Esophagus (tissue), 2 donors: ENCODE results near the gene ZXDC. TPM values are rescaled to one million over a fixed set of nuclear protein-coding genes. Genes with fewer than 3 reads are reported as not detected.

ENCODE experiments used
- H3K27ac ChIP-seq, 2 donors: one replicate each; pipeline ENCODE4 v1.5.1; 2013; ENCODE audit warnings: low read depth in 2 of 2, mild to moderate bottlenecking in 2 of 2, inconsistent platforms in 1 of 2, low read length in 1 of 2, moderate library complexity in 1 of 2
- H3K27me3 ChIP-seq, 2 donors: one replicate each; pipeline ENCODE4 v1.6.1; 2013; ENCODE audit warnings: low read length in 2 of 2, control low read depth in 1 of 2, mild to moderate bottlenecking in 1 of 2; ENCODE audit not compliant: insufficient read depth in 2 of 2, control insufficient read depth in 1 of 2
- H3K36me3 ChIP-seq, 2 donors: one replicate each; pipeline ENCODE4 v1.6.1; 2013; ENCODE audit warnings: low read length in 1 of 2; ENCODE audit not compliant: control insufficient read depth in 2 of 2, insufficient read depth in 2 of 2
- H3K4me1 ChIP-seq, 2 donors: one replicate each; pipeline ENCODE4 v1.6.1; 2013; ENCODE audit warnings: low read length in 1 of 2; ENCODE audit not compliant: control insufficient read depth in 2 of 2, insufficient read depth in 2 of 2
- H3K4me3 ChIP-seq, 2 donors: one replicate each; pipeline ENCODE4 v1.5.1; 2013; ENCODE audit warnings: low read length in 2 of 2, mild to moderate bottlenecking in 2 of 2, low read depth in 1 of 2, moderate library complexity in 1 of 2
- H3K9me3 ChIP-seq, 2 donors: one replicate each; pipeline ENCODE4 v1.6.1; 2013; ENCODE audit warnings: mild to moderate bottlenecking in 2 of 2, low read depth in 1 of 2, low read length in 1 of 2, moderate library complexity in 1 of 2; ENCODE audit not compliant: control insufficient read depth in 2 of 2, insufficient read depth in 1 of 2
- WGBS, 2 donors: extraction: QIAGEN DNeasy Blood & Tissue Kit; methylation state at CpG; one replicate each; pipeline ENCODE4 v1.1.7; 2013; 5-methylcytosine and 5-hydroxymethylcytosine counted together
- polyA plus RNA-seq, 2 donors: library from polyadenylated mRNA; stranded (reverse); fragments of 200-250 nt; gene quantifications; one replicate each; pipeline ENCODE4 v1.2.3, GENCODE V29; 2013
- donor health status: healthy with polysubstance abuse.
- donor health status: Bipolar disorder and iron deficiency.

ZXDC gene
- polyA plus RNA-seq, 2 donors, result 9.2 to 13.3 TPM

GRCh38 chr3:126402666-126403302 is 72.9 kb downstream of the ZXDC start:
- H3K36me3 ChIP-seq, result no peaks in the 10 kb centered on the region
- H3K27ac ChIP-seq, result no peak overlapping the region
- H3K4me1 ChIP-seq, result peaks cover 0 to 4% of the 10 kb centered on the region in 2 donors
- peaks cover 0 to 2% of the 10 kb centered on the region in 2 donors for H3K9me3 ChIP-seq
- H3K27me3 ChIP-seq, result no peaks in the 10 kb centered on the region
- no peak overlapping the region for H3K4me3 ChIP-seq
- 82 to 86% methylated on average over 12 of the region's 12 CpGs for WGBS, 2 donors

GRCh38 chr3:126402178-126402577 is 73.5 kb downstream of the ZXDC start:
- peaks cover 0 to 2% of the 10 kb centered on the region in 2 donors for H3K9me3 ChIP-seq
- no peaks in the 10 kb centered on the region for H3K36me3 ChIP-seq
- no peaks in the 10 kb centered on the region for H3K27me3 ChIP-seq
- H3K4me1 ChIP-seq, result peaks cover 0 to 4% of the 10 kb centered on the region in 2 donors
- WGBS, 2 donors, result 73 to 79% methylated on average over 6 of the region's 6 CpGs
- no peak overlapping the region for H3K27ac ChIP-seq
- H3K4me3 ChIP-seq, result no peak overlapping the region

GRCh38 chr3:126401611-126402160 is 74.0 kb downstream of the ZXDC start:
- no peak overlapping the region for H3K27ac ChIP-seq
- no peaks in the 10 kb centered on the region for H3K36me3 ChIP-seq
- H3K27me3 ChIP-seq, result no peaks in the 10 kb centered on the region
- 69 to 73% methylated on average over 8 of the region's 8 CpGs for WGBS, 2 donors
- peaks cover 0 to 2% of the 10 kb centered on the region in 2 donors for H3K9me3 ChIP-seq
- peaks cover 0 to 4% of the 10 kb centered on the region in 2 donors for H3K4me1 ChIP-seq
- no peak overlapping the region for H3K4me3 ChIP-seq

- H3K36me3 ChIP-seq, result no peaks in the 10 kb centered on the region
- 92 to 95% methylated on average over 4 of the region's 4 CpGs for WGBS, 2 donors
These were observed 75.9 kb downstream of the ZXDC start for GRCh38 chr3:126399756-126400155.

GRCh38 chr3:126399351-126399735 is 76.3 kb downstream of the ZXDC start:
- 67 to 81% methylated on average over 1 of the region's 1 CpG for WGBS, 2 donors
- Histone ChIP-seq H3K36me3 (no peaks in the 10 kb centered on the region), H3K4me3 (no peak overlapping the region), H3K4me1 (peaks cover 4 to 10% of the 10 kb centered on the region in 2 donors), H3K27ac (peak overlapping the region; percentile 18 to 61), H3K27me3 (peaks cover 0 to 4% of the 10 kb centered on the region in 2 donors), H3K9me3 (peaks cover 0 to 2% of the 10 kb centered on the region in 2 donors)

More at GRCh38 chr3:126399756-126400155, 75.9 kb downstream of the ZXDC start:
- H3K27ac ChIP-seq, result no peak overlapping the region
- H3K4me3 ChIP-seq, result no peak overlapping the region
- peaks cover 0 to under 1% of the 10 kb centered on the region in 2 donors for H3K27me3 ChIP-seq
- peaks cover 4 to 7% of the 10 kb centered on the region in 2 donors for H3K4me1 ChIP-seq
- peaks cover 0 to 2% of the 10 kb centered on the region in 2 donors for H3K9me3 ChIP-seq

- H3K9me3 ChIP-seq, result peaks cover 0 to 2% of the 10 kb centered on the region in 2 donors
- H3K36me3 ChIP-seq, result no peaks in the 10 kb centered on the region
- H3K4me3 ChIP-seq, result no peak overlapping the region
- peak overlapping the region; percentile 18 to 61 for H3K27ac ChIP-seq
- 87% methylated on average over 14 of the region's 14 CpGs for WGBS, 2 donors
- H3K4me1 ChIP-seq, result peaks cover 4 to 10% of the 10 kb centered on the region in 2 donors
- peaks cover 0 to 6% of the 10 kb centered on the region in 2 donors for H3K27me3 ChIP-seq
These were observed 77.0 kb downstream of the ZXDC start for GRCh38 chr3:126398423-126399350.

- 69 to 80% methylated on average over 13 of the region's 13 CpGs for WGBS, 2 donors
- H3K27ac ChIP-seq, result no peak overlapping the region
- peaks cover 4 to 10% of the 10 kb centered on the region in 2 donors for H3K4me1 ChIP-seq
- H3K4me3 ChIP-seq, result no peak overlapping the region
- peaks cover 0 to 6% of the 10 kb centered on the region in 2 donors for H3K27me3 ChIP-seq
- no peaks in the 10 kb centered on the region for H3K36me3 ChIP-seq
- H3K9me3 ChIP-seq, result peaks cover 0 to under 1% of the 10 kb centered on the region in 2 donors
These were observed 77.9 kb downstream of the ZXDC start for GRCh38 chr3:126397610-126398422.

- H3K27ac ChIP-seq, result no peak overlapping the region
- WGBS, 2 donors, result 87 to 92% methylated on average over 5 of the region's 5 CpGs
- peaks cover 4 to 10% of the 10 kb centered on the region in 2 donors for H3K4me1 ChIP-seq
- no peaks in the 10 kb centered on the region for H3K9me3 ChIP-seq
- peaks cover 0 to 6% of the 10 kb centered on the region in 2 donors for H3K27me3 ChIP-seq
- no peak overlapping the region for H3K4me3 ChIP-seq
- no peaks in the 10 kb centered on the region for H3K36me3 ChIP-seq
These were observed 79.2 kb downstream of the ZXDC start for GRCh38 chr3:126396536-126396935.
